Stimulated activated CD8-positive, alpha-beta memory T cell treated with anti-CD3 and anti-CD28 coated beads, Interleukin-7, amount 100 ng/mL, for 1 hour (primary cell): Measurements from ENCODE around the gene DMRTC2.

Experiments
- DNase-seq, 2 donors: peaks; one replicate each; pipeline ENCODE4 v3.0.0-alpha.2; 2020; ENCODE audit warnings: low read depth in 2 of 2

Gene DMRTC2

DNA sequence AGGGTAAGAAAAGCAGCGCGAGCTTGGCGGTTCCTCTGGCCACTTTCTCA is at the start of gene DMRTC2:
DMRTC2 (plus strand) TSS at position 42 of the 50 bp plus-strand sequence. CDS start 2,387 bp downstream, outside the sequence.
- DNase-seq: no peak

- DNase-seq: no peak
Measured at GRCh38 chr19:41796362-41796761, 48.5 kb upstream of the DMRTC2 start, which contains the start of gene CEACAM3. Gene CEACAM3 (plus strand): TSS chr19:41796587. CDS start chr19:41796678, 91 bp downstream.

- DNase-seq: no peak
Measured at GRCh38 chr19:41796901-41797300, 47.9 kb upstream of the DMRTC2 start.

GRCh38 chr19:41799444-41800000 is 45.3 kb upstream of the DMRTC2 start:
- no peak for DNase-seq

DNA sequence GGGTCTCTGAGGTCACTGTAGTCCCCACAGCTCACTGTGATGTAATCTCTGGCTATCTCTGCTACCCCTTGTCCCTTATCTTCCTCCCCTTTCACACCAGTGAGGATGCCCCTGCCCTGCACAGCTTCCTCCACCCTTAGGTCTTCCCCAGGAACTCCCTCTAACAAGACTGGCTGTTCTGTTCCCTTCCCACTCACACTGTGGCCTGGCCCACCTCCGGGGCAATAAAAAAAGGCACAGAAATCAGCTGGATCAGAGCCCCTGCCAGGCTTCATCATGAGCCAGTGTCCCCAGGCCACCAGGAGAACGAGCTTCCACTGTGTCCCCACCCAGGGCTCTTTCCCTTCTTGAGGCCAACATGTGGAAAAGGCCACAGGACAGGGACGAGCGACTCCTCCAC is 43.8 kb upstream of the DMRTC2 start:
- DNase-seq: no peak

- DNase-seq: no peak
Measured at GRCh38 chr19:41801792-41802211, 43.0 kb upstream of the DMRTC2 start.

- DNase-seq: no peak
Measured at GRCh38 chr19:41802770-41803169, 42.1 kb upstream of the DMRTC2 start.

DNA sequence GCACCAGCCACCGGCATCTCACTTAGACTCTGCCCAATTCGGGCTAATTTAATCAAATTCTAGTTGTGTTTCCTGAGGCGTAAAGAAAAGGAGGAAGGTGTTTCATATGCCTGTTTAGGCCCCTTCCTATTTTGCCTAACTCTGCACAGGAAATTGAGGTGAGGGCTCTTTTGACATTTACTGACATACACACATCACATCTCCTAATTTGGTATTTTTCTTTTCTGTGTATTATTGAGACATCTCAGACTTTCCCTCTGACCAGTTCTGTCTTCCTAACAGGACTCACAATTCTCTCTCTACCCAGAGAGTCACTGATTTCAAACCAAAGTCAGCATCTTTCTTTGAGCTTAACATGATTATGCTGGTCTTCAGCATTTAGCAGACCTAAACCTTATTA is 40.5 kb upstream of the DMRTC2 start:
- no peak for DNase-seq

DNA sequence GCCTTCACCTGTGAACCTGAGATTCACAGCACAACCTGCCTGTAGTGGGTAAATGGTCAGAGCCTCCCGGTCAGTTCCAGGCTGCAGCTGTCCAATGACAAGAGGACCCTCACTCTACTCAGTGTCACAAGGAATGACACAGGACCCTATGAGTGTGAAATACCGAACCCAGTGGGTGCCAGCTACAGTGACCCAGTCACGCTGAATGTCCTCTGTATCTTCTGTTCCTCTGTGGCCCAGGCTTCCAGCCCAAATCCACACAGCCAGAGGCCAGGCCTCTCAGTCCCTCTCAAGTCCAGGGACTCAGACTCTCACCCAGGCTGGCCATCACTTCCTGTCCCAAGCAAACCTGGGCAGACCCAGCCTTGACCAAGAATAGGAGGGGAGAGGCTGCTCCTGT is 37.7 kb upstream of the DMRTC2 start:
- no peak for DNase-seq

DNA sequence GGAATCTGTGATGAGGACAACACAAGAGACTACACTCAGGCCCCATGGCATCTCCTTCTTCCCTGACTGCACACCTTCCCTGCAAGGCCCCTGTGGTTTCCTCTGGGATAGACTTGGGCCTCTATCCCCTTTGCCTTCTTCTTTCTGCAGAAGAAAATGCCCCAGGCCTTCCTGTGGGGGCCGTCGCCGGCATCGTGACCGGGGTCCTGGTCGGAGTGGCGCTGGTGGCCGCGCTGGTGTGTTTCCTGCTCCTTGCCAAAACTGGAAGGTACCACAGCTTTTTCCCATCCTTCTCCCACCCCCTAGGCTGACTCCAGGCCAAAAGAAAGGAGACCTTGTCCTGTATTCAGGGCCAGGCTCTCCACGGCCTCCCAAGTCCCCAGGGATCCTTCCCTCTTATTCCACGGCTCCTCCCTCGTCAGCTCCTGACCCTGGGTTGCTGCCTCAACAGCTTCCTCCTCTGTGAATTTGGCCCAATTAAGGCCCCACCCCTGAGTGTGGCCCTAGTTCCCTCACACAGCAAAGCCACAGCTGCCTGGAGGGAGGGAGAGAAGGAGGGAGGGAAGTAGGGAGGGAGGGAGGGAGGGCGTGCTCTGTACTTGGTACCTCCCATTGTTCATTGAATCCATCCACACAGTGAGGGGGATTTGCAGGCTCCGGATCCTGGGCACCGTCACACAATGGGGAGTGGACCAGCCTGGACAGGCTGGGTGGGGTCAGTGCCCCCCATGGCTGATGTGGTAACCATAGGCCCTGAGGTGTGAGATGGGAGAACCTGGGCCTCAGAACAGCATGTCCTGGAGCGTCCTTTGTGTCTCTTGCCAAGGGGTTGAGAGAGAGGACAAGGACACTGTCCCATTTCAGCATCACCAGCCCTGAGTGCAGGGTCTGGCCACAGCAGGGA is 35.9 kb upstream of the DMRTC2 start:
- DNase-seq: no peak

DNA sequence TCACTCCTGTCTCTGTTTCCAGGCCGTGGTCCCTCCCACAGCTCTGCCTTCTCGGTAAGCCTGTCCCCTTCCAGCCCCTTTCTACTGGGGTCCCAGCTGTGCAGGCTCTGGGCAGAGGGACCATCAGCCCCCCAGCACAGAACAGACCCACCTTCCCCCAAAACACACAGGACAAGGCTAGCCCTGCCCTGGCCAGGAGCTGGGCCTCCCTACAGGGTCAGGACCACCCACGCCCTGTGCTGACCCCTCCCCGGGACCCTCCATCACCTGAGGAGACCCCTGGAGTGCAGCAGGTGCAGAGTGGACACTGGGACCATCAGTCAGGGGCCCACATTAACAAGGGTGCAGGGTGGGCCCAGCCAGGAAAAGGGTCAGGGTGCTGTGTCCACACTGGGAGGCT is 34.5 kb upstream of the DMRTC2 start:
- no peak for DNase-seq

- DNase-seq: no peak
Measured at GRCh38 chr19:41811036-41811435, 33.8 kb upstream of the DMRTC2 start.

- no peak for DNase-seq
Measured at GRCh38 chr19:41811981-41812380, 32.9 kb upstream of the DMRTC2 start.

DNA sequence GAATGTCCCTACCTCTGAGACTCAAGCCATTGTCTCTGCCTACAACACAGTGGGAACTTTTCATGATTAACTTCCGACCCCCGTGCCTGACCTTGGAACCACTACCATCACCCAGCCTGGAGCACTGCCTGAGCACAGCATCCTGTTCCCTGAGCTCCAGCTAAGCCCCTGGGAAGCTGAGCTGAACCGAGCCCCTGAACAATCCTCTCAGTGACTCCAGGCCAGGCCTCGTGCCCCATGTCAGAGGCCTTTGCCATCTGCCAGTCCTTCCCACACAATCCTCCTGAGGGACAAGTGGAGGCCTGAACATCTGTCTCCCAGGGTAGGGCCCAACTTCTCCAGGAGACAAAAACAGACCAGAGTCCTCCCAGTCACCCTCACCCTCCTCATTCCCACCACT is 30.9 kb upstream of the DMRTC2 start:
- no peak for DNase-seq

DNA sequence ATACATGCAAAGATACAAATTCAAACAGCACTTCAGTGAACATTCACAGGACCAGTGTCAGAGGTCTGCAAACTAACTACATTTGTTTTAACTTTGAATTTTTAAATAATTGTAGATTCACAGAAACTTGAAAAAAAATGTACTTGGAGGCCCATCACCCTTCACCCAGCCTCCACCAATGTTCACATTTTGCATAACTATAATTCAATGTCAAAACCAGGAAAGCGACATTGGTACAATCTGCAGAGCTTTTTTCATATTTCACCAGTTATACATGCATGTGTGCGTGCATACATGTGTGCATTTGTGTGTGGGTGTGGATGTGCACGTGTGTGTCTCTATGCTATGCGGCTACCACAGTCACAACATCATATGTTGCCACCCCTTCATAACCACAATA is 29.5 kb upstream of the DMRTC2 start:
- DNase-seq: no peak

DNA sequence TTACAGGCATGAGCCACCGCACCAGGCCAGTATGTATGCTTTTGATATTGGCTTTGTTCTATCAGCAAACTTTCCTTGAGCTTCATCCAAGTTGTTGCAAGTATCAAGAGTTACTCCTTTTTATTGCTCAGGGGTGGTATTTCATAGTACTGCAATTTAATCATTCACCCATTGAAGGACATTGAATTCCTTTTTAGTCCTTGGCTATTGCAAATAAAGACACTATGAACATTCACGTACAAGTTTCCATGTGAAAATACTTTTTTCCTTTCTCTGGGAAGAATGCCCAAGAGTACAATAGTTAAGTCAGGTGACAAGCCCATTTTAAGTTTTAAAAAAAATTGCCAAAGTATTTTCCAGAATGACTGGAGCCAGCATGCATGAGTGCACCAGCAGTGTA is 28.1 kb upstream of the DMRTC2 start:
- no peak for DNase-seq

- DNase-seq: no peak
Measured at GRCh38 chr19:41821003-41821735, 23.7 kb upstream of the DMRTC2 start.

GRCh38 chr19:41837981-41838708 is 6.7 kb upstream of the DMRTC2 start:
- no peak for DNase-seq

DNA sequence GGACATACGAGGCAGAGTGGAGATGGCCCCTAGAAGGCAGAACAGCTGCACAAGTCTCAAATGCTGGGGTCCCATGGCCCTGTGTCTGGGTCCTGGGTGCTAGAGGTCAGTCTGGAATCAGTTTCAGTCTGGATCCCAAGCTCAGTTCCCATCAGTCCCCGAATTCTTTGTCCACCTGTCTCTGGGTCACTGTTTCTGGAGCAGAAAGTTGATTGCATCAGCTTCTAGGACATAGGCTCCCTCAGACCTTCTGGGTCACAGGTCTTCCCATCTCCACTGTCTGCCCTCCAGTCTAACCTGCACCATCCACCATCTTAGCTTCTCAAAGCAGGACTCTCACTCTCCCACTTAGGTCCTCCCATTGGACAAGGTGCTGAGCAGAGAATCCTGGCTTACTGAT is 5.6 kb upstream of the DMRTC2 start:
- no peak for DNase-seq

DNA sequence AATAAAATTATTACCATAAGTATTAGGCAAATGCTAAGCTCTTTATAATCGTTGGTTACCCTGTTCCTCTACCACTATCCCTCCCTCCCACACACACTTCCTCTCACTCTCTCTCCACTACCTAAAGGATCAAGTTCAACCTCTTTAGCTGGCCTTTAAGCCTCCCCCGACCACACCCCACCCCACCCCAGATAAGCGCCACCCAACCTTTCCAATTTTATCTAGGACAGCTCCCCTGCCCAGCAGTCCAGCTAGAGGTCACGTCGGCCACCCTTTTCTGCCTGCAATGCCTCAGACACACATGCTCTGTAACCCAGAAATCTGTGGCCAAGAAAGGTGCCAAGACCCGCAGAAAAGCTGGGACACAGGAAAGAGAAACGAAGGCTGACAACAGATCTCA is 1.5 kb upstream of the DMRTC2 start:
- DNase-seq: no peak

DNA sequence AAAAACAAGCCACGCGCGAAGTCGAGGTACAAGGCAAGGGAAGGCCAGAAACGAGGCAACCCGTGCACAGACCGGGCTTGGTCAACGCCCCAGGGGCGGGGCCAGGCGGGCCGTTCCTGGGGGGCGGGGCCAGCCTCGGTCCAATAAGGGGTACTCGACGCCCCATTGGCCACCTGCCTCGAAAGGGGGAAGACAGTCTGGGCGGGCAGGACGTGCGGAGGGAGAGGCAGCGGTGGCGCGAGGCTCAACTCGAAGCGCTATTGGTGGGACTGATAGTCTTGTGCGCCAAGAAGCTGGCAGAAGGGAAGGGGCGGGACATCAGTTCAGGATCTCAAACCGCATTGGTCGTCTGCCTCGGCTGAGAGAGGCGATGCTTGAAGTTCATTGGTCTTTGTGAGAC is 241 bp upstream of the DMRTC2 start, which contains the start of gene LYPD4:
LYPD4 (minus strand) TSS at position 83 of the 400 bp plus-strand sequence. CDS start 5,398 bp downstream, outside the sequence.
- no peak for DNase-seq

- DNase-seq: no peak
Measured at GRCh38 chr19:41845051-41845590, 279 bp downstream of the DMRTC2 start.
